DOHH2 (cell line): Measurements from ENCODE around the gene CIBAR2.

ENCODE experiments used
- H3F3A ChIP-seq: fragments of 200-600 bp; sonication (generic), shearing (Covaris generic); 2 replicates; pipeline ENCODE4 v1.6.0; 2016; ENCODE audit warnings: antibody characterized with exemption, mild to moderate bottlenecking; ENCODE audit not compliant: control insufficient read depth, insufficient read depth
- H3K27ac ChIP-seq: fragments of 200-600 bp; sonication (generic); 2 replicates; pipeline ENCODE4 v1.5.1; 2014; ENCODE audit warnings: low read depth, mild to moderate bottlenecking, low read length, moderate library complexity
- H3K27me3 ChIP-seq: fragments of 200-600 bp; sonication (generic); 2 replicates; pipeline ENCODE4 v1.6.1; 2014; ENCODE audit warnings: mild to moderate bottlenecking, low read length, mixed read lengths; ENCODE audit not compliant: control insufficient read depth
- H3K36me3 ChIP-seq: fragments of 200-600 bp; sonication (generic); 2 replicates; pipeline ENCODE4 v1.6.1; 2014; ENCODE audit warnings: mild to moderate bottlenecking, low read length, moderate library complexity, mixed read lengths; ENCODE audit not compliant: control insufficient read depth
- H3K4me1 ChIP-seq: fragments of 200-600 bp; sonication (generic); 2 replicates; pipeline ENCODE4 v1.6.1; 2014; ENCODE audit warnings: mild to moderate bottlenecking, low read length, mixed read lengths; ENCODE audit not compliant: control insufficient read depth
- H3K4me2 ChIP-seq: fragments of 200-600 bp; sonication (generic); 2 replicates; pipeline ENCODE4 v1.6.0; 2014; ENCODE audit warnings: mild to moderate bottlenecking, low read length, moderate library complexity
- H3K4me3 ChIP-seq: fragments of 200-600 bp; sonication (generic); 2 replicates; pipeline ENCODE4 v1.5.1; 2014; ENCODE audit warnings: mild to moderate bottlenecking, low read length, mixed read lengths
- H3K79me2 ChIP-seq: fragments of 200-600 bp; sonication (generic); 2 replicates; pipeline ENCODE4 v1.6.1; 2014; ENCODE audit warnings: mild to moderate bottlenecking, low read length, mixed read lengths; ENCODE audit not compliant: control insufficient read depth
- H3K9me2 ChIP-seq: fragments of 200-600 bp; sonication (generic); replicated peaks from 2 replicates; pipeline ENCODE4 v1.6.1; 2014; ENCODE audit warnings: mild to moderate bottlenecking, low read length, mixed read lengths; ENCODE audit not compliant: control insufficient read depth
- H3K9me3 ChIP-seq: fragments of 200-600 bp; sonication (generic); 2 replicates; pipeline ENCODE4 v1.6.1; 2014; ENCODE audit warnings: antibody characterized with exemption, low read length, mixed read lengths; ENCODE audit not compliant: control insufficient read depth, insufficient read depth
- H4K20me1 ChIP-seq: fragments of 200-600 bp; sonication (generic); 2 replicates; pipeline ENCODE4 v1.6.0; 2014; ENCODE audit warnings: low read depth, mild to moderate bottlenecking, antibody characterized with exemption, low read length, moderate library complexity; ENCODE audit not compliant: control insufficient read depth, insufficient read depth
- EZH2phosphoT487 ChIP-seq: fragments of 200-600 bp; sonication (generic); IDR thresholded peaks from 2 replicates; pipeline ENCODE4 v1.6.1; 2017; ENCODE audit warnings: borderline replicate concordance, mild to moderate bottlenecking, antibody characterized with exemption, low read length, moderate library complexity, mixed read lengths
- TF ChIP-seq, protein P1 (sequence below): fragments of 200-600 bp; sonication (generic); IDR thresholded peaks from one replicate; pipeline ENCODE4 v1.5.1; 2014; ENCODE audit warnings: antibody characterized with exemption, mild to moderate bottlenecking, low read depth, low read length; ENCODE audit not compliant: poor library complexity, severe bottlenecking

The CIBAR2 gene

DNA sequence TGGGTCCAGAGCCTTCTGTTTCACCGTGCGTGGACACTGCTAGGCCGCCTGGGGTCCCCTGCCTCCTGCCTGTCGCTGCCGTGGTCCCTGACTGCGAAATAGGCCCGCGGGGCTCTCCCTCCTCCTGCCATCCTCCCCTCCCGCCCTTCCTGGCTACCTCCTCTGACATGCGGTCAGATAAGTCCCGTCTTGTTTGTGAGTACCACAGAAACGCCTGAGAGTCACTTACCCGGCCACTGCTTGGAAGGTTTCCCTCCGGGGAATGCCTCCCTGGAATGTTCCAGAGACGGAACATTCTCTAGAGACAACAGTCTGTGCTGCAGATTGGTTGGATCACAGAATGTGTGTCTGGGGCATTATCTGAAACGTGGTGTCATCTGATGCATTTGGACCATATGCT, 22.7 kb downstream of the CIBAR2 start:
- Histone ChIP-seq H3K79me2 (no peaks in the 10 kb centered on the region), H3K27me3 (no peaks in the 10 kb centered on the region), H4K20me1 (no peaks in the 10 kb centered on the region), H3K9me2 (no peaks in the 10 kb centered on the region), H3K9me3 (no peaks in the 10 kb centered on the region), H3K4me2 (no peak overlapping the region), H3K4me1 (no peaks in the 10 kb centered on the region), H3K4me3 (no peak overlapping the region), H3K36me3 (no peaks in the 10 kb centered on the region), H3K27ac (no peak overlapping the region), H3F3A (no peaks in the 10 kb centered on the region)
- TF ChIP-seq EZH2phosphoT487 = no peak
- TF ChIP-seq, protein P1, sequence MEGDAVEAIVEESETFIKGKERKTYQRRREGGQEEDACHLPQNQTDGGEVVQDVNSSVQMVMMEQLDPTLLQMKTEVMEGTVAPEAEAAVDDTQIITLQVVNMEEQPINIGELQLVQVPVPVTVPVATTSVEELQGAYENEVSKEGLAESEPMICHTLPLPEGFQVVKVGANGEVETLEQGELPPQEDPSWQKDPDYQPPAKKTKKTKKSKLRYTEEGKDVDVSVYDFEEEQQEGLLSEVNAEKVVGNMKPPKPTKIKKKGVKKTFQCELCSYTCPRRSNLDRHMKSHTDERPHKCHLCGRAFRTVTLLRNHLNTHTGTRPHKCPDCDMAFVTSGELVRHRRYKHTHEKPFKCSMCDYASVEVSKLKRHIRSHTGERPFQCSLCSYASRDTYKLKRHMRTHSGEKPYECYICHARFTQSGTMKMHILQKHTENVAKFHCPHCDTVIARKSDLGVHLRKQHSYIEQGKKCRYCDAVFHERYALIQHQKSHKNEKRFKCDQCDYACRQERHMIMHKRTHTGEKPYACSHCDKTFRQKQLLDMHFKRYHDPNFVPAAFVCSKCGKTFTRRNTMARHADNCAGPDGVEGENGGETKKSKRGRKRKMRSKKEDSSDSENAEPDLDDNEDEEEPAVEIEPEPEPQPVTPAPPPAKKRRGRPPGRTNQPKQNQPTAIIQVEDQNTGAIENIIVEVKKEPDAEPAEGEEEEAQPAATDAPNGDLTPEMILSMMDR = no peak

GRCh38 chr16:85088570-85089199, 23.6 kb downstream of the CIBAR2 start:
- Histone ChIP-seq H3K9me3 (no peaks in the 10 kb centered on the region), H4K20me1 (no peaks in the 10 kb centered on the region), H3K79me2 (no peaks in the 10 kb centered on the region), H3K27me3 (peaks cover under 1% of the 10 kb centered on the region; the same call in 1 of the 2 replicates), H3K4me3 (no peak overlapping the region), H3K4me1 (peaks cover under 1% of the 10 kb centered on the region), H3K4me2 (no peak overlapping the region), H3K9me2 (no peaks in the 10 kb centered on the region), H3F3A (no peaks in the 10 kb centered on the region), H3K36me3 (no peaks in the 10 kb centered on the region), H3K27ac (no peak overlapping the region)
- TF ChIP-seq EZH2phosphoT487 = no peak
- TF ChIP-seq, protein P1 = no peak

DNA sequence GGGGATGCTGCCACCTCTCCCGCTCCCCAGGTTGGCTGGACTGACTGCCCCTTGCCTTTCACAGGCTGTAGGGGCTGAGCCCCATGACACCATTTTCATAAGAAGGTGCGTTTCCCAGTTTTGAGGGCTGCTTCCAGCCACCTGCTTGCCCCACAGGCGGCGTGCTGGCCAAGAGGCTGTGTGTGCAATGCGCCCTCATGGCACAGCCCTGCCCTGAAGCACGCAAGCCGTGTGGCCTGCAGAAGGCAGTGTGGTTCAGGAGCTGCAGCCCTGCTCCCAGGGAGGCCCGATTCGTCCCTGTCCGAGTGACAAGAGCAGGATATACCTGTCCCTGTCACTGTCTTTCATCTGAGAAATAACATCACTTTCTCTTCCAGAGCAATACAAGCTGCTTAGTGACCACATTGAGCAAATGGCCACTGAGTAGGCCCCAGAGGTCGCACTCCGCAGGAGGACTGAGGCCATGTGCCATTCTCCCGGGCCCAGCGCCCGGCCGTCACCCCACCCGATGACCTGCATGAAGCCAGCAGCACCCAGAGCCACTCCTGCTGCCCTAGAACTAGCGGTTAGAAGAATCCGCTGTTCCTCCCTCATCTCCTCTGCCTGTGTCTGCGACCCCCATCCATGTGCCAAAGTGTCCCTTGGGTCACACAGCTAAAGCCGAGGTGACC, 24.2 kb downstream of the CIBAR2 start:
- Histone ChIP-seq H3K36me3 (no peaks in the 10 kb centered on the region), H4K20me1 (no peaks in the 10 kb centered on the region), H3K4me2 (no peak overlapping the region), H3K27me3 (peaks cover 7% of the 10 kb centered on the region), H3K4me1 (peaks cover 7% of the 10 kb centered on the region), H3F3A (no peaks in the 10 kb centered on the region), H3K9me3 (no peaks in the 10 kb centered on the region), H3K79me2 (no peaks in the 10 kb centered on the region), H3K9me2 (no peaks in the 10 kb centered on the region), H3K4me3 (no peak overlapping the region), H3K27ac (no peak overlapping the region)
- TF ChIP-seq, protein P1 = no peak
- no peak for TF ChIP-seq EZH2phosphoT487
